Ishikawa (cell line): ENCODE measurements around the gene HOXC9.

Experiments used
- CEBPB ChIP-seq: IDR thresholded peaks from 2 replicates; pipeline ENCODE4 v1.6.1; 2012
- CREB1 ChIP-seq: IDR thresholded peaks from 2 replicates; pipeline ENCODE4 v1.6.1; 2012; ENCODE audit warnings: low read depth
- EGR1 ChIP-seq: IDR thresholded peaks from 2 replicates; pipeline ENCODE4 v1.6.1; 2012
- EP300 ChIP-seq: IDR thresholded peaks from 2 replicates; pipeline ENCODE4 v1.6.1; 2012; ENCODE audit warnings: borderline replicate concordance
- FOXM1 ChIP-seq: IDR thresholded peaks from 2 replicates; pipeline ENCODE4 v1.6.1; 2012; ENCODE audit warnings: low read depth, borderline replicate concordance
- NFIC ChIP-seq: IDR thresholded peaks from 2 replicates; pipeline ENCODE4 v1.6.1; 2012
- RAD21 ChIP-seq: IDR thresholded peaks from 2 replicates; pipeline ENCODE4 v1.6.1; 2012; ENCODE audit warnings: low read depth
- TAF1 ChIP-seq: IDR thresholded peaks from 2 replicates; pipeline ENCODE4 v1.6.1; 2012; ENCODE audit warnings: low read depth, mild to moderate bottlenecking
- TCF12 ChIP-seq: IDR thresholded peaks from 2 replicates; pipeline ENCODE4 v1.6.1; 2012; ENCODE audit warnings: low read depth
- TEAD4 ChIP-seq: IDR thresholded peaks from 2 replicates; pipeline ENCODE4 v1.6.1; 2012
- YY1 ChIP-seq: IDR thresholded peaks from 2 replicates; pipeline ENCODE4 v1.6.1; 2012; ENCODE audit warnings: low read depth
- ZBTB7A ChIP-seq: IDR thresholded peaks from 2 replicates; pipeline ENCODE4 v1.6.1; 2012; ENCODE audit warnings: low read depth
- TF ChIP-seq, protein P1 (sequence below): IDR thresholded peaks from 2 replicates; pipeline ENCODE4 v1.6.1; 2012
- TF ChIP-seq, protein P2 (sequence below): IDR thresholded peaks from 2 replicates; pipeline ENCODE4 v1.6.1; 2012
- TF ChIP-seq, protein P3 (sequence below): IDR thresholded peaks from 2 replicates; pipeline ENCODE4 v1.6.1; 2012; ENCODE audit warnings: low read depth, mild to moderate bottlenecking

HOXC9 gene

DNA sequence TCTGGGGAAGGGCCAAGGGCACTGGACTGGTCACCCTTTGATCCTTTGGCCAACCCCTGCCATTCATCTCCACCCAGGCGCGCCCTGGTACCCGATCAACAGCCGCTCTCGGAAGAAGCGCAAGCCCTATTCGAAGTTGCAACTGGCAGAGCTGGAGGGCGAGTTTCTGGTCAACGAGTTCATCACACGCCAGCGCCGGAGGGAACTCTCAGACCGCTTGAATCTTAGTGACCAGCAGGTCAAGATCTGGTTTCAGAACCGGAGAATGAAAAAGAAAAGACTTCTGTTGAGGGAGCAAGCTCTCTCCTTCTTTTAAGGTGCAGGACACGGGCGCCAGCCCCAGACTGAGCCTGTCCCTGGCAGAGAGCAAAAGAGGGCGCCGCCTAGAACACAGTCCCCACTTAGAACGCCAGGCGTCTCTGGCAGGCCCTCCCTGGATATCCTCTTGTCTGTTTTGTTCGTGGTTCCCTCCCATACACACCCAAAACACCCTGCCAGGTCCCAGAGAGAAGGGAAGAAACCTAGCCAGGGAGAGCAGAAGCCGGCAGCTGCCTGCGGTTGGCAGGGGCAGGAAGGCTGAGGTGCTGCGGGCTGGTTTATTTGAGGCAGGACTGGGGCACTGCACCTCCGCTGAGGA, 43.6 kb upstream of the HOXC9 start:
- TF ChIP-seq FOXM1 (no peak), CREB1 (no peak), TAF1 (no peak), EP300 (no peak), TCF12 (no peak), TEAD4 (no peak), EGR1 (no peak), ZBTB7A (no peak), CEBPB (no peak), RAD21 (no peak), NFIC (no peak), YY1 (no peak)
- TF ChIP-seq, protein P1, sequence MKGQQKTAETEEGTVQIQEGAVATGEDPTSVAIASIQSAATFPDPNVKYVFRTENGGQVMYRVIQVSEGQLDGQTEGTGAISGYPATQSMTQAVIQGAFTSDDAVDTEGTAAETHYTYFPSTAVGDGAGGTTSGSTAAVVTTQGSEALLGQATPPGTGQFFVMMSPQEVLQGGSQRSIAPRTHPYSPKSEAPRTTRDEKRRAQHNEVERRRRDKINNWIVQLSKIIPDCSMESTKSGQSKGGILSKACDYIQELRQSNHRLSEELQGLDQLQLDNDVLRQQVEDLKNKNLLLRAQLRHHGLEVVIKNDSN = no peak
- TF ChIP-seq, protein P2, sequence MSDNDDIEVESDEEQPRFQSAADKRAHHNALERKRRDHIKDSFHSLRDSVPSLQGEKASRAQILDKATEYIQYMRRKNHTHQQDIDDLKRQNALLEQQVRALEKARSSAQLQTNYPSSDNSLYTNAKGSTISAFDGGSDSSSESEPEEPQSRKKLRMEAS = no peak
- TF ChIP-seq, protein P3, sequence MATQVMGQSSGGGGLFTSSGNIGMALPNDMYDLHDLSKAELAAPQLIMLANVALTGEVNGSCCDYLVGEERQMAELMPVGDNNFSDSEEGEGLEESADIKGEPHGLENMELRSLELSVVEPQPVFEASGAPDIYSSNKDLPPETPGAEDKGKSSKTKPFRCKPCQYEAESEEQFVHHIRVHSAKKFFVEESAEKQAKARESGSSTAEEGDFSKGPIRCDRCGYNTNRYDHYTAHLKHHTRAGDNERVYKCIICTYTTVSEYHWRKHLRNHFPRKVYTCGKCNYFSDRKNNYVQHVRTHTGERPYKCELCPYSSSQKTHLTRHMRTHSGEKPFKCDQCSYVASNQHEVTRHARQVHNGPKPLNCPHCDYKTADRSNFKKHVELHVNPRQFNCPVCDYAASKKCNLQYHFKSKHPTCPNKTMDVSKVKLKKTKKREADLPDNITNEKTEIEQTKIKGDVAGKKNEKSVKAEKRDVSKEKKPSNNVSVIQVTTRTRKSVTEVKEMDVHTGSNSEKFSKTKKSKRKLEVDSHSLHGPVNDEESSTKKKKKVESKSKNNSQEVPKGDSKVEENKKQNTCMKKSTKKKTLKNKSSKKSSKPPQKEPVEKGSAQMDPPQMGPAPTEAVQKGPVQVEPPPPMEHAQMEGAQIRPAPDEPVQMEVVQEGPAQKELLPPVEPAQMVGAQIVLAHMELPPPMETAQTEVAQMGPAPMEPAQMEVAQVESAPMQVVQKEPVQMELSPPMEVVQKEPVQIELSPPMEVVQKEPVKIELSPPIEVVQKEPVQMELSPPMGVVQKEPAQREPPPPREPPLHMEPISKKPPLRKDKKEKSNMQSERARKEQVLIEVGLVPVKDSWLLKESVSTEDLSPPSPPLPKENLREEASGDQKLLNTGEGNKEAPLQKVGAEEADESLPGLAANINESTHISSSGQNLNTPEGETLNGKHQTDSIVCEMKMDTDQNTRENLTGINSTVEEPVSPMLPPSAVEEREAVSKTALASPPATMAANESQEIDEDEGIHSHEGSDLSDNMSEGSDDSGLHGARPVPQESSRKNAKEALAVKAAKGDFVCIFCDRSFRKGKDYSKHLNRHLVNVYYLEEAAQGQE = no peak

DNA sequence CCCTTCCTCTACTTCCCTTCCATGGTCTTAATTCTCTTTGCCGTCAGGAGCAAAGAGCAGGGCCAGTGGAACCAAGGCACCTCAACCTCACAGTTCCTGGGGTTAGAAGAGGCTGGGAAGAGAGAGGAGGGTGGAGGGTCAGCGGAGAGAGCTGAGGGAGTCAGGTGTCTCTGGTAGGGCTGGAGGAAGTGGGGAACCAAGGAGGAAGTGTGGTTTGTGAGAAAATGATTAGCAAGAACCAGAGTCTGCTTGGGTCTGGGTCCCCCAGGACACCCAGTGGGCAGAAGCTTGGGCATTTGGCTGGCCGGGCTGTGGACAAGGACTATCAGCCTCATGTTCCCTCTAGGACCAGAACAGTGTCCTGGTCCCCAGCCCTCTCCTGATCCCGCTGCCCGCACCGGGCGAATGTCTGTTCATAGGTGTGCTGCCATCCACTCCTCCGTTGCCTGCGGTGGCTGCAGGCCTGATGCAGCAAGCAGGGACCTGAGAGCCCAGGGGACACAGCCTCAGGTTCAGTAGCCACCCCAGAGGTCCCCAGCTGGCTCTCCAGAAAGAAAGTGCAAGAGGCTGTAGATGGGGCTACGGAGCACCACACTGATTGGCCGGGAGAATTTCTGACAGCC, 42.9 kb upstream of the HOXC9 start:
- no peak for TF ChIP-seq TCF12
- no peak for TF ChIP-seq NFIC
- TF ChIP-seq EGR1 = no peak
- TF ChIP-seq ZBTB7A = no peak
- no peak for TF ChIP-seq FOXM1
- no peak for TF ChIP-seq TEAD4
- TF ChIP-seq, protein P2 = no peak
- TF ChIP-seq, protein P1 = no peak
- no peak for TF ChIP-seq CEBPB
- TF ChIP-seq CREB1 = no peak
- TF ChIP-seq TAF1 = no peak
- TF ChIP-seq, protein P3 = no peak
- no peak for TF ChIP-seq EP300
- TF ChIP-seq YY1 = no peak
- no peak for TF ChIP-seq RAD21

DNA sequence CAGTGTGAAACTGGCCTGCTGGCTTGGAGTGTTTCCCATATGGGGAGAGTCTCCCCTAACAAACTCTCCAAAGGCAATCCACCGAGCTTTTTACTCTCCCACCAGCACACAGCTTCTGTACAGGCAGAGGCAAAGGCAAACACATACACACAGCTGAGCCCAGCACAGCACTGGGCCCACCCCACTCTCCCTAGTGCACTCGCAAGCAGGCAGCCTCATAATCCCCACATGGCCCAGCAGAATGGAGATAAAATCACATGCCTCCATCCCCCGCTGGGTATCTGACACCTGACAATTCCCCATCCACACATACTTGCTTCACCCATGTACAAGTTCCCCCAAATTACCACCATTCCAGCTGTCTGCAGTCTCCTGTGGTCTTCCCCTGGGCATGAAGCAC, 41.8 kb upstream of the HOXC9 start:
- TF ChIP-seq CEBPB (no peak), NFIC (no peak), TCF12 (no peak), TAF1 (no peak), CREB1 (no peak), EP300 (no peak), ZBTB7A (no peak), FOXM1 (no peak), RAD21 (no peak)
- TF ChIP-seq, protein P1 = no peak
- TF ChIP-seq, protein P2 = no peak
- TF ChIP-seq, protein P3 = no peak
